Lower leg skin (tissue), 3 donors: Measurements from ENCODE around the gene SERPINA1.

Source experiments
- CTCF ChIP-seq, 3 donors: fragments of 450-650 bp; IDR thresholded peaks; one replicate each; pipeline ENCODE4 v1.5.1; 2016; ENCODE audit warnings: antibody characterized with exemption in 3 of 3, mild to moderate bottlenecking in 3 of 3, moderate library complexity in 2 of 3
- POLR2A ChIP-seq, 2 donors: fragments of 450-650 bp; IDR thresholded peaks; one replicate each; pipeline ENCODE4 v1.6.1; 2016 to 2017; ENCODE audit warnings: antibody characterized with exemption in 2 of 2, mild to moderate bottlenecking in 1 of 2, moderate library complexity in 1 of 2

- TF ChIP-seq CTCF (IDR thresholded peaks at IDR 0.05) (no peak), POLR2A (IDR thresholded peaks at IDR 0.05) (no peak)
Observed at GRCh38 chr14:94340533-94340932, 47.9 kb downstream of the SERPINA1 start.
